HG03045 (cell line): ENCODE results near the gene GOLGA8F.
"Not testable (repeated sequence)": the region's sequence is repeated elsewhere in the genome, so short reads cannot be mapped to it uniquely, and the experiment has no call there.

Experiments
- ATAC-seq: cut with Tn5 transposase; IDR thresholded peaks from one replicate; pipeline ENCODE4 v1.9.1; 2021; ENCODE audit warnings: mild to moderate bottlenecking, moderate library complexity; ENCODE audit not compliant: unreplicated experiment

GOLGA8F gene, protein sequence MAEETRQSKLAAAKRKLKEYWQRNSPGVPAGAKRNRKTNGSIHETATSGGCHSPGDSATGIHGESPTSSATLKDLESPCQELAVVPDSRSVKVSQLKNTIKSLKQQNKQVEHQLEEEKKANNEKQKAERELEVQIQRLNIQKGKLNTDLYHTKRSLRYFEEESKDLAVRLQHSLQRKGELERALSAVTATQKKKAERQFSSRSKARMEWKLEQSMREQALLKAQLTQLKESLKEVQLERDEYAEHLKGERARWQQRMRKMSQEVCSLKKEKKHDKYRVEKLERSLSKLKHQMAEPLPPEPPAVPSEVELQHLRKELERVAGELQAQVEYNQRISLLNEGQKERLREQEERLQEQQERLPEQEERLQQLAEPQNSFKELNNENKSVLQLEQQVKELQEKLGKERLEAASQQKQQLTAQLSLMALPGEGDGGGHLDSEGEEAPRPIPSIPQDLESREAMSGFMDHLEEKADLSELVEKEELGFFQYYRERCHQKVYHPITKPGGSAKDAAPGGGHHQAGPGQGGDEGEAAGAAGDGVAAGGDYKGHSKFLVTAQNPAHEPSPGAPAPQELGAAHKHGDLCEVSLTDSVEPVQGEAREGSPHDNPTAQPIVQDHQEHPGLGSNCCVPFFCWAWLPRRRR

DNA sequence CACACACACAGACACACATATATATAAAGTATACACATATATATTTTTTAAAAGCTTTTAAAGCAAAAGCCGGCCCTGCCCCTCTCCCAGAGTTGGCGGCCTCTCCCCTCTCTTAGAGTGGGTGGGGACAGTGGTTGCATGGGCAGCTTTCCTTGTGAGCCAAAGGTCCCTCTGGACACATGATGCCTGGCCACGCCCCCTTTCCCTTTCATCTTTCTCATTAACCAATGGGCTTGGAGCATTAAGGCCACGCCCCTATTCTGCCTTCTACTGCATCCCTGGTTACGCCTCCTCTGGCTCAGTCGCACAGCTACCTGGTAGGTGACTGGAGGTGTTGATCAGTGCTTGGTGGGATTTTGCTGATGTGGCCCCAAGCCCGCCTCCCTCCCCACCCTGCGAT is at the start of gene GOLGA8F:
Gene GOLGA8F, plus strand, starts transcription at position 301 of the 400 bp plus-strand sequence. Its CDS starts 98 bp downstream, at position 399.
- ATAC-seq, result not testable (repeated sequence)

DNA sequence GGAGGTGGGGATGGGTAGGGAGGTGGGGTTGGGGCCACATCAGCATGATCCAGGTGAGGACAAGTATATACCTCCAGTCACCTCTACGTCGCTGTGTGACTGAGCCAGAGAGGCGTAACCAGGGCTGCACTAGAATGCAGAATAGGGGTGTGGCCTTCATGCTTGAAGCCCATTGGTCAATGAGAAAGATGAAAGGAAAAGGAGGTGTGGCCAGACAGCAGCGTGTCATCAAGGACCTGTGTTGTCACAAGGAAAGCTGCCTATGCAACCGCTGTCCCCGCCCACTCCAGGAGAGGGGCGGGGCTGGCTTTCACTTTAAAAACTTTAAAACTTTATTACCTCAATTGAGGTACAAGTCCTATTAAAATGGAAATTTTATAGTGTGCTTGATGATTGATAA is 20.5 kb upstream of the GOLGA8F start, which contains the start of gene GOLGA6L24:
Gene GOLGA6L24, minus strand, starts transcription at position 101 of the 400 bp plus-strand sequence. Its CDS starts 61 bp downstream, at position 40.
- not testable (repeated sequence) for ATAC-seq

DNA sequence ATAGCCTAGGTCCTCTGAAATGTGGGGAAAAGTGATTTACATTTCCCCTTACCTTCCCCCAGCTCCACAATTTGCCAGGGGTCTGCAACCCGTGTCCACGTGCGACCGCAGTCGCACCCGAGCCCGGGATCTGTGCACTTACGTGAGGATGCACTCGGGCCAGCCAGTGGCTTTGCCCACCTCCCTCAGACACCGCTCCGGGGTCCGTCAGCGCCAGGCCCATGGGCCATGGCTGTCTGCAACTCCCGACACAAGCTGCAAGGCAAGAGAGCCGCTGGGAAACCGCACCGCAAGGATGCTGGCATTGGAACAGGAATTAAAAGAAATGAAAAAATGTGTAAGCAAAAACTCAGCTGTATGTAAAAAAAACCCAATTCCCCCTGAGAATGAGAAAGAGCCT is 13.0 kb upstream of the GOLGA8F start:
- not testable (repeated sequence) for ATAC-seq

DNA sequence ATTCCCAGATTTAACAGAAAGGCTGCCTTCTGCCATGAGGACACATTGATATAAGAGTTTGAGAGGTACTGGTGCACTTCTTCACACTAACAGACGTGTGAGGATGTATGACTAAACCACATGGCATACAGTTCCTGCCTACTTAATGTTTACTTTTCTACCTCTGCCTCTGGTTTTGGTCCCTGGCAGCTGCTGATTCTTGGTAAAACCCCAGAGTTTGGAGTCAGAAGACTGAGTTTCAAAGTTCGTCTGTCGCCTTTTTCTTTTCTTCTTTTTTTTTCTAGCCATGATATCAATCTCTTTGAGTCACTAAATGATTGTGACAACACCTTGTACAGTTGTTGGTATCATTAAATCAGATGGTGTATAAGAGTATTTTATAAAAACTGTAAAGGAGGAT is 1.6 kb downstream of the GOLGA8F start:
- ATAC-seq, result not testable (repeated sequence)

DNA sequence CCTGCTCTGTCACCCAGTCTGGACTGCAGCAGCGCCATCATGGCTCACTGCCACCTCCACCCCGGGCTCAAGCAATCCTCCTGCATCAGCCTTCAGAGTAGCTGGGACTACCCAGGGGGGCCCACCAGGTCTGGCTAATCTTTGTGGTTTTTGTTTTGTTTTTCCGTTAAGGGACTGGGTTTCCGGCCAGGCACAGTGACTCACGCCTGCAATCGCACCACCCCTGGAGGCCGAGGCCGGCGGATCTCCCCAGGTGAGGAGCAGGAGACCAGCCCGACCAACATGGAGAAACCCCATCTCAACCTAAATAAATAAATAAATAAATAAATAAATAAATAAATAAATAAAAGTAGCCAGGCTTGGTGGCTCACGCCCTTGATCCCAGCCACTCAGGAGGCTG is 17.6 kb downstream of the GOLGA8F start:
- not testable (repeated sequence) for ATAC-seq

DNA sequence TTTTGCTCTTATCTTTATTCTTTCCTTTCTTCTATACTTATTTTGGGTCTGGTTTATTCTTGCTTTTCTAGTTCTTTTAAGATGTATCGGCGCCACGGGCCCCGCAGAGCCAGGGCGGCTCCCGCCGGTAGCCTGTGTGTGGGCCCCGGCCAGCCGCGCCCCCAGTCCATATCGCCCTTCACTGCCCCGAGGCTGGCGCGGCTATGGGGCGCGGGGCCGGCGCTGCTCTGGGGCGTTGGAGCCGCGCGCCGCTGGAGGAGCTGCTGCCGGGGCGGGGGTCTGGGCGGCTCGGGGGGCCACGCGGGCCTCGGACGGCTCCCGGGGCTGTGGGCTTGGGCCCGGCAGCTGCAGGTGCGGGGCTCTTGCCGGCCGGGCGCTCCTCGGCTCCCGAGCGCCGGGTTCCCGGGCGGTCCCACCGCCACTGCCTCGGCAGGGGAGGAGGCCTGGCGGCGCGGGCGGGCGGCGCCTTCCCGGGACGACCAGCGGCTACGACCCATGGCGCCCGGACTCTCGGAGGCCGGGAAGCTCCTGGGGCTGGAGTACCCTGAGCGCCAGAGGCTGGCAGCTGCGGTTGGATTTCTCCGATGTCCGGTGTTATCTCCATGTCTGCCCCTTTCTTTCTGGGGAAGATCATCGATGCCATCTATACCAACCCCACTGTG is 24.4 kb downstream of the GOLGA8F start:
- ATAC-seq, result not testable (repeated sequence)

DNA sequence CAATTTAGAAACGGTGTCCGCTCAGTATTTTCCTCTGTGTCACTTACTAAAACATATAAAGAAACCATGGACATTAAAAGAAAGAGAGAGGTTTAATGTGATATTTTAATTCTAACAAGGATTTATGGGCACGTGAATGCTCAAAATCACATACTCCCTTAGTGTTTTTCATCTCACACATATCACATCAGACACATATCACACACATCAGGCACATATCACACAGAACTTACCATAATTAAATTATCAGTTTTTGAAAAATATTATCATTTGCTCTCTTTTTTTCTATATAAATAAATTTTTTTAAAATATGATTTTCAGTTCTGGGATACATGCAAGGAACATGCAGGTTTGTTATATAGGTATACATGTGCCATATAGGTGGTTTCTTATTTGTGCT is 42.0 kb downstream of the GOLGA8F start:
- not testable (repeated sequence) for ATAC-seq

DNA sequence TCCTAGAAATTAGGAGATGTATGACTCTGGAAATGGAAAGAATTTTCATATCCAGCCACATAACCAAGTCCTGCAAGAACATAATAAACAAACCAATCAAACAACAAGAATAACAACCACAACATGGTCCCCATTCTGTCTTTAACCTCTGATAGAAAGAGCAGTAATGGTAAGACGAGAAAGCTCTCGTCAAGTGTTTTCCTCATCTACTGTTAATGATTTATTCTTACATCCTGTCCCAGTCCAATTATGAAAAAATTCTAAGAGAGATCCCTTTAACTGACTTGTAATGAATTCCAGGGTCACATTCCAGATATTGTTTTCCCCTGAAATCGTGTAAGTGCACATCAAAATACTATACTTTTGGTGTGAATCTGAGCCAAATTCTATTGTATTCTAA is 57.1 kb downstream of the GOLGA8F start:
- ATAC-seq, result not testable (repeated sequence)
